Smooth muscle cell (in vitro differentiated cells): Measurements from ENCODE around the gene ITPA. TPM values are rescaled to one million over a fixed set of nuclear protein-coding genes. Genes with fewer than 3 reads are reported as not detected.
A peak's percentile ranks its signal among the peaks of the same experiment; 100 is the strongest.

Experiments
- DNase-seq: peaks from one replicate; lab custom pipeline; 2025; ENCODE audit not compliant: unreplicated experiment; lab: John Stamatoyannopoulos, UW
- H2AFZ ChIP-seq: fragments of 200-600 bp; sonication (generic); 2 replicates; pipeline ENCODE4 v1.6.0; 2016; ENCODE audit warnings: antibody characterized with exemption, low read depth, mild to moderate bottlenecking
- H3F3A ChIP-seq: fragments of 200-600 bp; sonication (generic); 2 replicates; pipeline ENCODE4 v1.6.0; 2017; ENCODE audit warnings: antibody characterized with exemption, low read depth
- H3K27ac ChIP-seq: fragments of 200-600 bp; sonication (generic); 2 replicates; pipeline ENCODE4 v1.5.1; 2016; ENCODE audit warnings: low read depth, mild to moderate bottlenecking
- H3K27me3 ChIP-seq: fragments of 200-600 bp; sonication (generic); 2 replicates; pipeline ENCODE4 v1.6.1; 2016; ENCODE audit warnings: low read depth, mild to moderate bottlenecking
- H3K36me3 ChIP-seq: fragments of 200-600 bp; sonication (generic); 2 replicates; pipeline ENCODE4 v1.5.1; 2016; ENCODE audit warnings: low read depth
- H3K4me1 ChIP-seq: fragments of 200-600 bp; sonication (generic); 2 replicates; pipeline ENCODE4 v1.5.1; 2016; ENCODE audit warnings: low read depth
- H3K4me2 ChIP-seq: fragments of 200-600 bp; sonication (generic); 2 replicates; pipeline ENCODE4 v1.6.0; 2016; ENCODE audit warnings: mild to moderate bottlenecking
- H3K4me3 ChIP-seq: fragments of 200-600 bp; sonication (generic); 2 replicates; pipeline ENCODE4 v1.5.1; 2016; ENCODE audit warnings: mild to moderate bottlenecking
- H3K79me2 ChIP-seq: fragments of 200-600 bp; sonication (generic); 2 replicates; pipeline ENCODE4 v1.6.0; 2016; ENCODE audit warnings: low read depth, mild to moderate bottlenecking
- H3K9ac ChIP-seq: fragments of 200-600 bp; sonication (generic); 2 replicates; pipeline ENCODE4 v1.6.0; 2016; ENCODE audit warnings: low read depth
- H3K9me3 ChIP-seq: fragments of 200-600 bp; sonication (generic); replicated peaks from 2 replicates; pipeline ENCODE4 v1.5.1; 2016; ENCODE audit warnings: low read depth
- H4K20me1 ChIP-seq: fragments of 200-600 bp; sonication (generic); 2 replicates; pipeline ENCODE4 v1.6.0; 2016; ENCODE audit warnings: low read depth
- CTCF ChIP-seq: fragments of 200-600 bp; sonication (generic); IDR thresholded peaks from 2 replicates; pipeline ENCODE4 v1.5.1; 2017; ENCODE audit warnings: borderline replicate concordance, mild to moderate bottlenecking, antibody characterized with exemption; ENCODE audit not compliant: insufficient read depth, poor library complexity, severe bottlenecking
- WGBS: methylation state at CpG from one replicate; pipeline ENCODE4 v1.1.7; 2016; ENCODE audit warnings: low lambda C conversion rate; 5-methylcytosine and 5-hydroxymethylcytosine counted together
- polyA plus RNA-seq: library from polyadenylated mRNA; unstranded; fragments of >200 nt; fragmentation: Nextera tagmentation; extraction: Ambion mirVana; gene quantifications from 2 replicates; pipeline ENCODE4 v1.2.1, GENCODE V29; 2016
- total RNA-seq: library from RNA; depleted of rRNA; stranded (reverse); fragments of >200 nt; gene quantifications from 2 replicates; pipeline ENCODE4 v1.2.3, GENCODE V29; 2014

Gene ITPA
- total and polyA plus RNA-seq, 2 experiments from 2014 or later = 20.4 to 51.6 TPM

- H3K36me3 ChIP-seq = peaks cover 10% of the 10 kb centered on the region
- H2AFZ ChIP-seq = no peak overlapping the region
- H3K9me3 ChIP-seq = no peaks in the 10 kb centered on the region
- H3F3A ChIP-seq = no peaks in the 10 kb centered on the region
- H4K20me1 ChIP-seq = no peaks in the 10 kb centered on the region
- H3K9ac ChIP-seq = no peak overlapping the region
- H3K4me1 ChIP-seq = no peaks in the 10 kb centered on the region
- WGBS = 97% methylated on average over 27 of the region's 27 CpGs
- H3K4me3 ChIP-seq = no peak overlapping the region
- peaks cover 4% of the 10 kb centered on the region for H3K79me2 ChIP-seq
- no peak for TF ChIP-seq CTCF
- H3K27ac ChIP-seq = no peak overlapping the region
- no peaks in the 10 kb centered on the region for H3K27me3 ChIP-seq
- no peak overlapping the region for H3K4me2 ChIP-seq
- no peak for DNase-seq
These were observed 9.1 kb upstream of the ITPA start for GRCh38 chr20:3199976-3200755.

- Histone ChIP-seq H3K9me3 (no peaks in the 10 kb centered on the region), H3K36me3 (peaks cover 10% of the 10 kb centered on the region), H3K4me1 (no peaks in the 10 kb centered on the region), H2AFZ (no peak overlapping the region), H3K4me2 (peak overlapping the region; percentile 90), H3K27me3 (no peaks in the 10 kb centered on the region), H3K79me2 (peaks cover 4% of the 10 kb centered on the region), H4K20me1 (no peaks in the 10 kb centered on the region), H3K27ac (no peak overlapping the region), H3K9ac (no peak overlapping the region), H3K4me3 (peak overlapping the region; percentile 86), H3F3A (no peaks in the 10 kb centered on the region)
- DNase-seq = no peak
- no peak for TF ChIP-seq CTCF
- WGBS = 67% methylated on average over 9 of the region's 9 CpGs
These were observed 6.4 kb upstream of the ITPA start for GRCh38 chr20:3202965-3203314.

- H3K4me3 ChIP-seq = peak overlapping the region; percentile 86
- DNase-seq = no peak
- no peaks in the 10 kb centered on the region for H4K20me1 ChIP-seq
- H3K4me2 ChIP-seq = peak overlapping the region; percentile 90
- peak overlapping the region; percentile 90 for H2AFZ ChIP-seq
- no peaks in the 10 kb centered on the region for H3F3A ChIP-seq
- peak overlapping the region; percentile 26 for H3K9ac ChIP-seq
- no peak overlapping the region for H3K27ac ChIP-seq
- peaks cover 10% of the 10 kb centered on the region for H3K36me3 ChIP-seq
- TF ChIP-seq CTCF = no peak
- H3K79me2 ChIP-seq = peaks cover 4% of the 10 kb centered on the region
- 27% methylated on average over 30 of the region's 31 CpGs for WGBS
- H3K9me3 ChIP-seq = no peaks in the 10 kb centered on the region
- H3K4me1 ChIP-seq = no peaks in the 10 kb centered on the region
- H3K27me3 ChIP-seq = no peaks in the 10 kb centered on the region
These were observed 5.8 kb upstream of the ITPA start for GRCh38 chr20:3203315-3204123.
